ENCODE data around the gene TNNC1.

The TNNC1 gene

DNA sequence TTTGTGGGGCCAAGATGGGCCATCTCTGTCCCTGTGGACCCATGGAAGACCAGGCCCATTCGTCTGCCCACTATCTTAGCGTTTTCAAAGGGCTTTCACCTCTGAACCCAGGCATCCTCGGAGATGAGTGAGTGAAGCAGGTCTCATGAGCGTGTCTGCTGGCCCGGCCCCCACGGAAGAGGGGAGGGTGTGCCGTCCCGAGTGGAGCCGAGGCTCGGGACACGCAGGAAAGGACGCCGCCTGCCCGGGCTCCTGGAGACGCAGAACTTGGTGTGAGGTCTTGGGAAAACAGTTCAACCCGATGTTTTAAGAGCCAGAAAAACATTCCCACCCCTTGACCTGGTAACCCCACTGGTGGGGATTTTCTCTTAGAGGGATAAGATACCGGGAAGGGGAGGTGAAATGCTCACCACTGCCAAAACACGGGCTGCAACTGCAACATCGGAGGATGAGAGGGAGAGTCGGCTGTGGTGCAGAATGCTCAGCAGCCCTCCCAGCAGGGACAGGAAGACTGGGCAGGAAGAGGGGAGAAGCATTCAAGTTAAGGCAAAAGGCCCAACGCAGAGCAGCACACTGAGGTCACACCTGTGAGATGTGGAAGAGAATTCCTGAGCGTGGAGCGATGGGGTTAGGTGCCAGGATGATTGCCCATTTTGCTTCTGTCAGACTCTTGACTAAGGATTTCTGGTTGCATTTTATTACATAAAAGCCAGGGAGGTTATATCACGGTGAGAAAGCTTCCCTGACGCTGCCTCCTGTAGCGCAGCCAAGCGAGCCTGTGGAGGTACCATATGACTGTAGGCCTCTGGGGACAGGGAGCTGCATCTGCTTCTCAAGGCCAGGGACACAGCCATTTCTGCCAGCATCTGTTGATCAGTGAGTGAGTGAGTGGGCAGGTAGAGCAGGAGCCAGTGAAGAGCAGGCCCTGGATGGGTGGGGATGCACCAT, 27.2 kb upstream of the TNNC1 start:
- Histone ChIP-seq H3K4me3 (ENCODE audit: low read length) (no peak overlapping the region), H3K9me3 (ENCODE audit: insufficient read depth, low read depth, low read length) (no peaks in the 10 kb centered on the region), H3K9ac (ENCODE audit: low read depth, low read length) (no peak overlapping the region), H3K27ac (ENCODE audit: low read length) (no peak overlapping the region), H3K36me3 (ENCODE audit: insufficient read depth, low read depth, low read length) (peaks cover 87% of the 10 kb centered on the region), H3K4me1 (ENCODE audit: insufficient read depth, low read length) (no peaks in the 10 kb centered on the region), H3K27me3 (ENCODE audit: insufficient read depth, low read length) (no peaks in the 10 kb centered on the region)

DNA sequence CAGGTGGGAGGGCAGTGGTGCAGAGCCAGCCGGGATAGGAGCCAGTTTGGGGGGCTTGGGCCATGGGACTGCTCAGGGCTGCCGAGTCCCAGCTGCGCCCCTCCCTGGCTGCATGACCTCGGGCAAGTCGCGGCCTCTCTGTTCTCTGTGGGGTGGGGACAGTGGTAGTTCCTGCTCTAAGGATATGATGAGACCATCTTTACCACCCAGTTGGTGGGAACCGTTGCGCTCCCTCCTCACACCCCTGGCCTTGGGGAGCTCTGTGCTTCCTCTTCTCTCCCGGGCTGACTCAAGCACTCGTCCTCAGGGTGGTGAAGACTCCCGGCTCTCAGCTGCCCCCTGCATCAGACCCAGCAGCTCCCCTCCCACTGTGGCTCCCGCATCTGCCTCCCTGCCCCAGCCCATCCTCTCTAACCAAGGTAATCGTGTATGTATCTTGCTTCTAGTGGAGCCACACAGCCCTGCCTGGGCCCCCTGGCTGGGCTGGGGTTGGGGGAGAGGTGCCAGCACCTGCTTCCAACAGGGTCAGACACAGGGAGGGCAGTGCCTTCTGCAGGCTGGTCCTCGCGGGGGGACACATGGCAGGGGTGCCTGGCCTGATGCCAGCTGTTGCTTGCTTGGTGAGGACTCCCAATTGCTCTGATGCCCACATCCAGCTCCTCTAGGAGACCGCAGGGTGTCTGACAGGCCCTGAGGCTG, 26.2 kb upstream of the TNNC1 start:
- Histone ChIP-seq H3K36me3 (ENCODE audit: insufficient read depth, low read depth, low read length) (peaks cover 87% of the 10 kb centered on the region), H3K4me3 (ENCODE audit: low read length) (no peak overlapping the region), H3K4me1 (ENCODE audit: insufficient read depth, low read length) (no peaks in the 10 kb centered on the region), H3K27me3 (ENCODE audit: insufficient read depth, low read length) (no peaks in the 10 kb centered on the region), H3K27ac (ENCODE audit: low read length) (no peak overlapping the region), H3K9me3 (ENCODE audit: insufficient read depth, low read depth, low read length) (no peaks in the 10 kb centered on the region), H3K9ac (ENCODE audit: low read depth, low read length) (no peak overlapping the region)

DNA sequence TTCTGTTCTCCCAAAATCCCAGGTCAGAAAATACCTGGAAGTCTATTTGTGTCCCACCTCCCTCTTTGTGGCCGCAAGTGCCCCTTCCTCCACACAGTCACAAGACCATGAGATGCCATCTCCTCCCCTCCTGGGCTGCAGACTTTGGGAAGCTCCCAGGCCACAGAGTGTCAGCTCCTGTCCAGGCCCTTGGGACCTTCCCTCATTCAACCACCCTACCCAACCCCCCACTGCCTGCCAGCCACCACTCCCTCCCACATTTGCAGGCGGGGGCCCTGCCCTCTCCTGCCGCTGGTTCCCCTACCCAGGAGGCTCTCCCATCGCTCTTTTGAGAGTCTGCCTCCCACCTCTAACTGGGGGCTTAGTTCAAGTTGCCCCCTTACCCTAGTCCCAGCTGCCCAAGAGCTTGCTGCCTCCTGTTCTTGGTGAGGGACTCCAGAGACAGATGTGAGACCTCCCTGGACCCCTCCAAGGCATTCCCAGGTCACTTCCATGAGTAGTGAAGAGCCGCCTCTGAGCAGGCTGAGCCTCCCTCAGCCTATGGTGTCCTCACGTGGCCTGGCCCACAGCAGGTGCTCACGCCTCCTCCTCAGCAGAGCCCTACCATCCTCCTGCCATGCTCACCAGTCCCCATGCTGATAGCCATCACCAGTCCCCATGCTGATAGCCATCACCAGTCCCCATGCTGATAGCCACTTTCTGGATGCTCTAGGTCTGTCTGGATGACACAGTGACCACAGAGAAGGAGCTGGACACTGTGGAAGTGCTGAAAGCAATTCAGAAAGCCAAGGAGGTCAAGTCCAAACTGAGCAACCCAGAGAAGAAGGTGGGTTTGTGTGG, 25.4 kb upstream of the TNNC1 start:
- H3K36me3 ChIP-seq (ENCODE audit: insufficient read depth, low read depth, low read length): peaks cover 87% of the 10 kb centered on the region
- no peak overlapping the region for H3K9ac ChIP-seq (ENCODE audit: low read depth, low read length)
- H3K27ac ChIP-seq (ENCODE audit: low read length): no peak overlapping the region
- H3K9me3 ChIP-seq (ENCODE audit: insufficient read depth, low read depth, low read length): no peaks in the 10 kb centered on the region
- H3K4me3 ChIP-seq (ENCODE audit: low read length): no peak overlapping the region
- H3K27me3 ChIP-seq (ENCODE audit: insufficient read depth, low read length): no peaks in the 10 kb centered on the region
- H3K4me1 ChIP-seq (ENCODE audit: insufficient read depth, low read length): no peaks in the 10 kb centered on the region

DNA sequence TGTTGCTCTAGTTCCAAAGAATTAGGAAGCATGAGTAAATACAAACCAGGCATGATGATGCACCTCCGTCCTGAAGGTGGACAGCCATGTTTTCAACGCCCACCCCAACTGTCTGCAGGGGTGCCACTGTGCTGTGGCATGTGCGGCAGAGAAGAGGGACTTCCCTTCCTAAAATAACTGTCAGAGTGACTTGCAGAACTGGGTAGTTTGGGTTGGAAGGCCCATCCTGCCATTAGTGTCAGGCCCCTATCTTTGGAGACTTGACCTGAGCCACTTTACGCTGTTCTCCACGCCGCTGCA, 23.9 kb upstream of the TNNC1 start:
- Histone ChIP-seq H3K36me3 (ENCODE audit: insufficient read depth, low read depth, low read length) (peaks cover 97% of the 10 kb centered on the region), H3K27ac (ENCODE audit: low read length) (no peak overlapping the region), H3K4me1 (ENCODE audit: insufficient read depth, low read length) (no peaks in the 10 kb centered on the region), H3K27me3 (ENCODE audit: insufficient read depth, low read length) (no peaks in the 10 kb centered on the region), H3K9ac (ENCODE audit: low read depth, low read length) (no peak overlapping the region), H3K9me3 (ENCODE audit: insufficient read depth, low read depth, low read length) (no peaks in the 10 kb centered on the region), H3K4me3 (ENCODE audit: low read length) (no peak overlapping the region)

DNA sequence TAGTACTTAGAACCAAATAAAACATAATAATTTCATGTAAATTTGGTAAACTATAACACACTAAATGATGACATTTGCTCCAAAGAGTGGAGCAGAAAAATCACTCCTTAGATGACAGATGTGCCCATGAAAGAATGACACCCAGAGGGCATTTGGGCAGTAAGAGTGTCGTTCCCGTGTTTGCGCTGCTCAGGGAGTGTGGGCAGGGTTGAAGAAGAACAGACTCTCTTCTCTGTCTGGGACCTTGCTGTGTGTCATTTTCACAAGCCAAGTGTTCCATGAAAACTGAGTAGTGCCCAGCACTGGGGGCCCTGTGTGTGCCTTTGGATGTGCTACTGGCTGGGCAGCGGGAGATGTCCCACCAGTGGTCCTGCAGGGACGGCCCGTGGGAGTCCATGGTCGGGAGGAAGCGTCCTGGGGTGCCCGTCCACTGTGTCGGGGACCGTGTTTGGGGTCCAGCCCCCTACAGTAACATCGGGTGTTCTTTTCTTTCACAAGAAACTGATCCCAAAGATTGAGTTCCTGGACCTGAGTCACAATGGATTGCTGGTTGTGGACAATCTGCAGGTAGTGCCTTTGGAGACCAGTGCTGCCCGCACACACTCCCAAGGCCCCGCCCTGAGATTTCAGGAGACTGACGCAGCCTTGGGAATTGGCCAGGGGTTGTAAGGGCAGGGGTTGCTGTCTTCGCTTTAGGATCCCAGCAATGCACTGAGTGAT, 23.4 kb upstream of the TNNC1 start:
- no peaks in the 10 kb centered on the region for H3K9me3 ChIP-seq (ENCODE audit: insufficient read depth, low read depth, low read length)
- H3K36me3 ChIP-seq (ENCODE audit: insufficient read depth, low read depth, low read length): peaks cover 97% of the 10 kb centered on the region
- H3K4me3 ChIP-seq (ENCODE audit: low read length): no peak overlapping the region
- no peaks in the 10 kb centered on the region for H3K4me1 ChIP-seq (ENCODE audit: insufficient read depth, low read length)
- H3K9ac ChIP-seq (ENCODE audit: low read depth, low read length): no peak overlapping the region
- no peak overlapping the region for H3K27ac ChIP-seq (ENCODE audit: low read length)
- no peaks in the 10 kb centered on the region for H3K27me3 ChIP-seq (ENCODE audit: insufficient read depth, low read length)

DNA sequence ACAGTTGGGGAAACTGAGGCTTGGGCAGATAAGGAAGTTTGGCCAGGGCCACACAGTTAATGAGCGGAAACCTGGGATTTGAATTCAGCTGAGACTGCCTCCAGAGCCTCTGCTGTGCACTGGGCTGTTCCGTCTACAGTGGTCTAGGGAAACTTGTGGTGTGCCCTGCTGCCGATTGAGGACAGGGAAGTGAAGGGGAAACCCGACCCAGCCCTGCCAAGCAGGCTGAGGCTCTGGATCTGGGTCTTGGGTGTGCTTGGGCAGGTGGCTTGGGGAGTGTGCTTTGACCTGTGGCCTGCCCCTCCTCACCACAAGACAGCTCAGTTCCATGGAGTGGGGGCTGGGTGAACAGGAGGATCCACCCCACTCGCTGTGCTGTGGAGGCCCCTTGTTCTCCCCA, 19.2 kb upstream of the TNNC1 start:
- peaks cover 78% of the 10 kb centered on the region for H3K36me3 ChIP-seq (ENCODE audit: insufficient read depth, low read depth, low read length)
- no peak overlapping the region for H3K4me3 ChIP-seq (ENCODE audit: low read length)
- H3K9me3 ChIP-seq (ENCODE audit: insufficient read depth, low read depth, low read length): no peaks in the 10 kb centered on the region
- H3K27ac ChIP-seq (ENCODE audit: low read length): no peak overlapping the region
- no peaks in the 10 kb centered on the region for H3K4me1 ChIP-seq (ENCODE audit: insufficient read depth, low read length)
- no peaks in the 10 kb centered on the region for H3K27me3 ChIP-seq (ENCODE audit: insufficient read depth, low read length)
- no peak overlapping the region for H3K9ac ChIP-seq (ENCODE audit: low read depth, low read length)

DNA sequence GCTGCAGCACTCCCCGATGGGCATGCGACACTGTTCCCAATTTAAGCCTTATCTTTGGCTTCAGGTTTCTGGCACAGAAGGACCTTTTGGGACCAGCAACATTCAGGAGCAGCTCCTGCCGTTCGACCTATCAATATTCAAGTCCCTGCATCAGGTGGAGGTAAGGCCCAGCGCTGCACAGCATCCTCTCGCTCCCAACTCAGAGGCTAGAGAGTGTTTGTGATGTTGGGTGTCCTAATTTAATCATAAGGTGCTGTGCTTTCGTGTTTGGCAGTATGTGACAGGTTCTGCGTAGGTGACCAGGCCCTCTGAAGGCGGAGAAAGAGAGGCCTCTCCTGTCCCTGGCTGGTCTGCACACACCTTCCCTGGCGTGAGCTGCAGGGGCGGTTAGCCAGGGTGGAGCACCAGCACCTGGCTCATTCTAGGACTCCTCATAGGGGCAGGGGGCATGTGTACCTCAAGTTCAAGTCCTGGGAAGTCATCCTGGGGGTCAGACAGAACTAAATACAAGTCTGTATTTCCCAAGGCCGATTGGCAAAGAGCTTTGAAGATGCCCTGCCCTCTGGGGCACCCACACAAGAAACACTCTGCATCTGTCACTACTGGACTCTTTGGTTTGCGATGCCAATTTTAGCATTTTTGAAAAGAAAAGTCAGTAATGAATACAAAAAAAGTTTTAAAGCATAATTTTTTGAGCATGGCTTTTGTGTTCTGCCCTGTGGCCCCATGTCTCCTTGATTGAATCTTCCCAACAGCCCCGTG, 18.6 kb upstream of the TNNC1 start:
- Histone ChIP-seq H3K4me3 (ENCODE audit: low read length) (no peak overlapping the region), H3K36me3 (ENCODE audit: insufficient read depth, low read depth, low read length) (peaks cover 75% of the 10 kb centered on the region), H3K9ac (ENCODE audit: low read depth, low read length) (no peak overlapping the region)

DNA sequence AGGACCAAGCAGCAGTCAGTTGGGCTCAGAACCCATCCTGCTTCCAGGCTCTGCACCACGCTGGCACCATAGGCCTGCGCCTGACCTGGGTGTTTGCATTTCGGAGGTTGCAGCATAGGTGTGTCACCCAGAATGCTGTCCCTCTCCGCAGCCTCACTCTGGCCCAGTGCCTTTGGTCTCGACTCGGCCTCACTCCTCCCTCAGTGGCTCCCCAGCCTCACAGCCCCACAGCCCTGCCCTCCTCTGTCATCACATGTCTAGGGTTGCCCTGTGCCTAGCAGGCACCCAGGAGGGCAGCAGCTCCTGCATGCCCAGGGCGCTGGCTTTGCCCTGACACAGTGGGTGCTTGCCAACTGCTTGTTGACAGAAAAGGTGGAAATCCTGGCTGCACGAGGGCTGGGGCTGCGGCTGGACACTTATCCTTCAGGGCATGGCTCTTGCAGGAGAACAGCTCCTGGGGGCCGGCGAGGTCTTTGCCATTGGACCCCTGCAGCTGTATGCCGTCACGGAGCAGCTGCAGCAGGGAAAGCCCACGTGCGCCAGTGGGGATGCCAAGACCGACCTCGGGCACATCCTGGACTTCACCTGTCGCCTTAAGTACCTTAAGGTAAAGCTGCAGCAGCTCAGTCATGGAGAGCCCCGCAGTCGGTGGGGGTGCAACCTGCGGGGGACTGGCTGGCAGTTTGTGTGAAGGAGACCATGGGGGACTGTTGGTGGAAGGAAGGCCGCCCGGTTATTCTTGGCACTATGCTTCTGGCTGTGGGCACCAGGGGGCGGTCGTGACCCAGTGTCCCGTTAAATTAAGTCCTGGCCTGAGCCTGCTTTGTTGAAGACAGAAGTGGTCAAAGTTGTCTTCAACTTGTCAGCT, 17.8 kb upstream of the TNNC1 start:
- Histone ChIP-seq H3K9ac (ENCODE audit: low read depth, low read length) (no peak overlapping the region), H3K9me3 (ENCODE audit: insufficient read depth, low read depth, low read length) (no peaks in the 10 kb centered on the region), H3K27me3 (ENCODE audit: insufficient read depth, low read length) (no peaks in the 10 kb centered on the region), H3K27ac (ENCODE audit: low read length) (no peak overlapping the region), H3K4me3 (ENCODE audit: low read length) (no peak overlapping the region), H3K4me1 (ENCODE audit: insufficient read depth, low read length) (no peaks in the 10 kb centered on the region), H3K36me3 (ENCODE audit: insufficient read depth, low read depth, low read length) (peaks cover 72% of the 10 kb centered on the region)

More for the DNA sequence above, 18.6 kb upstream of the TNNC1 start:
- H3K9me3 ChIP-seq (ENCODE audit: insufficient read depth, low read depth, low read length): no peaks in the 10 kb centered on the region
- H3K4me1 ChIP-seq (ENCODE audit: insufficient read depth, low read length): no peaks in the 10 kb centered on the region
- no peak overlapping the region for H3K27ac ChIP-seq (ENCODE audit: low read length)
- H3K27me3 ChIP-seq (ENCODE audit: insufficient read depth, low read length): no peaks in the 10 kb centered on the region

DNA sequence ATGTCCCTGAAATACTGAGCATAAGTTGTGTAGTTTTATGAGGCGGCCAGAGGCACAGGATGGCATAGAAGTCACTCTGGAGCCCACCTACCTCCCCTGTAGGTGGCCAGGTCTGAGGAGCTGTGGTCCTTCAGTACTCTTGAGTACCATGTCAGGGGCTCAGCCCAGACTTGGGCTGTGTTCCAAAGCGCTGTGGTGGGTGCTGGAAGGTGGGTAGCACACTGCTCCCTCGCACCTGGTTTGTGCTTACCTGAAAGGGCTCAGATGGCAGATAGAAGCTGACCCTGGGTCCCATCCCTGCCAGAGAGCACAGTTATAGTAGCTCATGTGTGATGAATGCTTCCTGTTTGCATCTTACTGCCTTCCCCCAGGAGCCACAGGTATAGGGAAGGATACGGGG, 17.1 kb upstream of the TNNC1 start:
- H3K36me3 ChIP-seq (ENCODE audit: insufficient read depth, low read depth, low read length): peaks cover 70% of the 10 kb centered on the region
- no peaks in the 10 kb centered on the region for H3K27me3 ChIP-seq (ENCODE audit: insufficient read depth, low read length)
- H3K9ac ChIP-seq (ENCODE audit: low read depth, low read length): no peak overlapping the region
- H3K27ac ChIP-seq (ENCODE audit: low read length): no peak overlapping the region
- H3K4me1 ChIP-seq (ENCODE audit: insufficient read depth, low read length): no peaks in the 10 kb centered on the region
- H3K4me3 ChIP-seq (ENCODE audit: low read length): no peak overlapping the region
- no peaks in the 10 kb centered on the region for H3K9me3 ChIP-seq (ENCODE audit: insufficient read depth, low read depth, low read length)

DNA sequence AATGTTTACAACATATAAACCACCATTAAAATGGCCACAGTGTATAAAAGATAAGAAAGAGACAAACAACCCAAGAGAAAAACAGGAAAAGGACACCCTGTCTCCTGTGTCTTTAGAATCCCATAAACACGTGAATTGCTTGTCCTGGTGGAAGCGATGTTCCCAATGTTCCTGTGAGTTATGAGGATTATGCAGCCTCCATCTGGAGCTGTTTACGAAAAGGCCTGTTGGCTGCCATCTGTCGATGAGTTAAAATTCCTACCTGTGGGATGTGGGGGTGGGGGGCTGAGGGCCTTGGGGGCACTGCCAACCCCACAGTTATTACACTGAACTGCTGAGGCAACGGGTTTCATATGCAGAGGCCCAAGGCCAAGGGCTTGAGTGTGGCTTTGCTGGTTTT, 15.2 kb upstream of the TNNC1 start:
- no peaks in the 10 kb centered on the region for H3K27me3 ChIP-seq (ENCODE audit: insufficient read depth, low read length)
- H3K4me1 ChIP-seq (ENCODE audit: insufficient read depth, low read length): no peaks in the 10 kb centered on the region
- no peak overlapping the region for H3K9ac ChIP-seq (ENCODE audit: low read depth, low read length)
- H3K4me3 ChIP-seq (ENCODE audit: low read length): no peak overlapping the region
- H3K9me3 ChIP-seq (ENCODE audit: insufficient read depth, low read depth, low read length): no peaks in the 10 kb centered on the region
- no peak overlapping the region for H3K27ac ChIP-seq (ENCODE audit: low read length)
- H3K36me3 ChIP-seq (ENCODE audit: insufficient read depth, low read depth, low read length): peaks cover 72% of the 10 kb centered on the region
